ENCODE measurements around the gene RELCH.

Gene RELCH

DNA sequence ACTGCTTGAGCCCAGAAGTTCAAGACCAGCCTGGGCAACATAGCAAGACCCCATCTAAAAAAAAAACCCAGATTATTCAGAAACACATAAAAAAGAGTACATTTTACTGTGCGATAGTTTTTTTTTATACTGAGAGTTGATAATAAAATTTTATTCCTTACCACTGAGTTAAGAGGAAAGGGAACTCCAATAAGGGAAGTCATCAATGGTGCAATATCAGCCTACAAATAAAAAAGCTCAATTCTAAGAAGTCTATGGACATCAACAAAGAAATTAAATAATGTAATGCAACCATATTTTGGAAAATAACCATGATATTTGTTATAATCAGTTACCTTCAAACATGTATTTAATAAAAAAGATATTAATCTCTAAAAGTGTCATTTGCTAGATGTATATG, 46.8 kb upstream of the RELCH start:
- Histone ChIP-seq H3K4me2 (ENCODE audit: low read depth, low read length) (no peak overlapping the region), H3K36me3 (replicated peaks; ENCODE audit: insufficient read depth, low read length) (no peaks in the 10 kb centered on the region; the same call in 1 of the 2 replicates), H3K9me2 (replicated peaks; ENCODE audit: insufficient read depth, low read length) (no peaks in the 10 kb centered on the region), H3K27ac (ENCODE audit: low read length) (no peak overlapping the region), H2AFZ (ENCODE audit: low read length) (no peak overlapping the region), H3K4me1 (ENCODE audit: low read length) (no peaks in the 10 kb centered on the region), H3K9me3 (replicated peaks; ENCODE audit: insufficient read depth, low read length) (no peaks in the 10 kb centered on the region), H3K9ac (ENCODE audit: low read length) (no peak overlapping the region), H3F3A (ENCODE audit: insufficient read depth, low read length) (no peaks in the 10 kb centered on the region), H3K79me2 (ENCODE audit: low read length) (no peaks in the 10 kb centered on the region), H3K27me3 (replicated peaks; ENCODE audit: insufficient read depth, low read length) (no peaks in the 10 kb centered on the region), H3K4me3 (ENCODE audit: low read length) (no peak overlapping the region), H4K20me1 (ENCODE audit: insufficient read depth, low read length) (no peaks in the 10 kb centered on the region)
- DNase-seq: no peak
- TF ChIP-seq, protein P1, sequence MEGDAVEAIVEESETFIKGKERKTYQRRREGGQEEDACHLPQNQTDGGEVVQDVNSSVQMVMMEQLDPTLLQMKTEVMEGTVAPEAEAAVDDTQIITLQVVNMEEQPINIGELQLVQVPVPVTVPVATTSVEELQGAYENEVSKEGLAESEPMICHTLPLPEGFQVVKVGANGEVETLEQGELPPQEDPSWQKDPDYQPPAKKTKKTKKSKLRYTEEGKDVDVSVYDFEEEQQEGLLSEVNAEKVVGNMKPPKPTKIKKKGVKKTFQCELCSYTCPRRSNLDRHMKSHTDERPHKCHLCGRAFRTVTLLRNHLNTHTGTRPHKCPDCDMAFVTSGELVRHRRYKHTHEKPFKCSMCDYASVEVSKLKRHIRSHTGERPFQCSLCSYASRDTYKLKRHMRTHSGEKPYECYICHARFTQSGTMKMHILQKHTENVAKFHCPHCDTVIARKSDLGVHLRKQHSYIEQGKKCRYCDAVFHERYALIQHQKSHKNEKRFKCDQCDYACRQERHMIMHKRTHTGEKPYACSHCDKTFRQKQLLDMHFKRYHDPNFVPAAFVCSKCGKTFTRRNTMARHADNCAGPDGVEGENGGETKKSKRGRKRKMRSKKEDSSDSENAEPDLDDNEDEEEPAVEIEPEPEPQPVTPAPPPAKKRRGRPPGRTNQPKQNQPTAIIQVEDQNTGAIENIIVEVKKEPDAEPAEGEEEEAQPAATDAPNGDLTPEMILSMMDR (IDR thresholded peaks at IDR 0.05; ENCODE audit: low read length): no peak
- TF ChIP-seq EZH2 (optimal IDR thresholded peaks at IDR 0.05; ENCODE audit: low read depth, low read length) (no peak), EZH2phosphoT487 (IDR thresholded peaks at IDR 0.05; ENCODE audit: low read length) (no peak)

DNA sequence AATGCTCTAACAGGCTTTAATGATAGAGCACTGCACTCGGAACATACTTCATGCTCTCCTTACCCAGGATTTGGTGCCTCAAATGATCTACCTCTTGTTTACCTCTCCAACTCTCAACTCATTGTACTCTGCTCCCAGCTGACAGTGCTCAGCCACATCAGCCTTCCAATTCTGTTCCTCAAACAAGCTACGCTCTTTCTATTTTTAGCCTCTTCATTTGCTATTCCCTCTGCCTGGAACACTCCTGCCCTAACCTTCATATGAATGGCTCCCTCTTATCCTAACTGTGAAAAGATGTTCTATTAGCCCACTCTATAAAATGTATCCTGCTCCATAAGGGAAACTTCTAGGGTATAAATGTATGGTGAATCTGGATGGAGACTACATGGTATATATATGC, 42.7 kb upstream of the RELCH start:
- no peaks in the 10 kb centered on the region for H3K9me3 ChIP-seq (replicated peaks; ENCODE audit: insufficient read depth, low read length)
- no peak overlapping the region for H2AFZ ChIP-seq (ENCODE audit: low read length)
- H3K4me2 ChIP-seq (ENCODE audit: low read depth, low read length): no peak overlapping the region
- H4K20me1 ChIP-seq (ENCODE audit: insufficient read depth, low read length): no peaks in the 10 kb centered on the region
- H3F3A ChIP-seq (ENCODE audit: insufficient read depth, low read length): no peaks in the 10 kb centered on the region
- H3K79me2 ChIP-seq (ENCODE audit: low read length): no peaks in the 10 kb centered on the region
- no peaks in the 10 kb centered on the region for H3K4me1 ChIP-seq (ENCODE audit: low read length)
- H3K9me2 ChIP-seq (replicated peaks; ENCODE audit: insufficient read depth, low read length): no peaks in the 10 kb centered on the region
- H3K27ac ChIP-seq (ENCODE audit: low read length): no peak overlapping the region
- H3K27me3 ChIP-seq (replicated peaks; ENCODE audit: insufficient read depth, low read length): no peaks in the 10 kb centered on the region
- no peaks in the 10 kb centered on the region; the same call in 1 of the 2 replicates for H3K36me3 ChIP-seq (replicated peaks; ENCODE audit: insufficient read depth, low read length)
- no peak overlapping the region for H3K9ac ChIP-seq (ENCODE audit: low read length)
- H3K4me3 ChIP-seq (ENCODE audit: low read length): no peak overlapping the region
- no peak for DNase-seq
- TF ChIP-seq EZH2 (optimal IDR thresholded peaks at IDR 0.05; ENCODE audit: low read depth, low read length) (no peak), EZH2phosphoT487 (IDR thresholded peaks at IDR 0.05; ENCODE audit: low read length) (no peak)
- TF ChIP-seq, protein P1 (IDR thresholded peaks at IDR 0.05; ENCODE audit: low read length): no peak

DNA sequence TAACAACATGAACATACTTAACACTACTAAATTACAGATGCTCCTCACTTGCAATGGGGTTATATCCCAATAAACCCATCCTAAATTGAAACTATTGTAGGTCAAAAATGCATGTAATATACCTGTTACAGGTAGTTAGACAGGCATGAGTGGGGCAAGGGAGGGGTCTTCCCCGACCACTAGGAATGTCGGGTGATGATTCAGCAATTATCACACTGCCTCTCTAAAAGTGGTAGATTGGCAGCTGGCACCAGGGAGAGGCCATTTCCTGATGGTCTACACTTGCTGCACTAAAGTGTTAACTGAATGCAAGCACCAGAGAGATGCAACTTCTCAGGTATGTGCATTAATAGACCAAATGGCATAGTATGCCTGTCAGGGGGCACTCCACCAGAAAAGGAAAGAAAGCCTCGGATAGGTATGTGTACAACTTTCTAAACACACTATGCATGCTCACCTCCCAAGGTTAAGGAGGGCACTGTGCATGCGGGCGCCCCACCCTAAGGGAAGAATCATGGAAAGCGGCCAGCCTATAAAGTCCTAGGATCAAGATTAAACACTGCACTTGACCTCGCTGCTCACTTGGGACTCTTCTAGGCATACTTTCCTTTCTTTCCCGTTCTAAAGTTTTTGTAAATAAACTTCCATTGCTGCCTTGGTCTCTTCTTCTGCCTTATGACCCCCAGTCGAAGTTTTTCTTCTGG, 35.8 kb upstream of the RELCH start:
- no peak overlapping the region for H2AFZ ChIP-seq (ENCODE audit: low read length)
- H3K4me3 ChIP-seq (ENCODE audit: low read length): no peak overlapping the region
- H3K9me3 ChIP-seq (replicated peaks; ENCODE audit: insufficient read depth, low read length): no peaks in the 10 kb centered on the region
- no peaks in the 10 kb centered on the region for H3F3A ChIP-seq (ENCODE audit: insufficient read depth, low read length)
- no peaks in the 10 kb centered on the region for H3K4me1 ChIP-seq (ENCODE audit: low read length)
- H3K9ac ChIP-seq (ENCODE audit: low read length): no peak overlapping the region
- no peaks in the 10 kb centered on the region for H4K20me1 ChIP-seq (ENCODE audit: insufficient read depth, low read length)
- no peaks in the 10 kb centered on the region for H3K79me2 ChIP-seq (ENCODE audit: low read length)
- no peaks in the 10 kb centered on the region for H3K27me3 ChIP-seq (replicated peaks; ENCODE audit: insufficient read depth, low read length)
- no peaks in the 10 kb centered on the region for H3K9me2 ChIP-seq (replicated peaks; ENCODE audit: insufficient read depth, low read length)
- H3K4me2 ChIP-seq (ENCODE audit: low read depth, low read length): no peak overlapping the region
- DNase-seq: no peak
- no peak for TF ChIP-seq EZH2phosphoT487 (IDR thresholded peaks at IDR 0.05; ENCODE audit: low read length)
- TF ChIP-seq, protein P1 (IDR thresholded peaks at IDR 0.05; ENCODE audit: low read length): no peak
- no peak for TF ChIP-seq EZH2 (optimal IDR thresholded peaks at IDR 0.05; ENCODE audit: low read depth, low read length)
- H3K36me3 ChIP-seq (replicated peaks; ENCODE audit: insufficient read depth, low read length): no peaks in the 10 kb centered on the region
- H3K27ac ChIP-seq (ENCODE audit: low read length): no peak overlapping the region
